NCI-H226 (cell line): ENCODE data around the gene KIF21B.

Experiments
- DNase-seq: peaks from one replicate; pipeline ENCODE4 v3.0.0-alpha.2; 2015

Gene KIF21B

GRCh38 chr1:201019321-201019977 is 4.1 kb downstream of the KIF21B start:
- peak; percentile 67 for DNase-seq

GRCh38 chr1:201017828-201018163 is 5.7 kb downstream of the KIF21B start:
- no peak for DNase-seq

GRCh38 chr1:201016943-201017827 is 6.3 kb downstream of the KIF21B start:
- no peak for DNase-seq

- no peak for DNase-seq
Observed at GRCh38 chr1:201016211-201016651, 7.3 kb downstream of the KIF21B start.

DNA sequence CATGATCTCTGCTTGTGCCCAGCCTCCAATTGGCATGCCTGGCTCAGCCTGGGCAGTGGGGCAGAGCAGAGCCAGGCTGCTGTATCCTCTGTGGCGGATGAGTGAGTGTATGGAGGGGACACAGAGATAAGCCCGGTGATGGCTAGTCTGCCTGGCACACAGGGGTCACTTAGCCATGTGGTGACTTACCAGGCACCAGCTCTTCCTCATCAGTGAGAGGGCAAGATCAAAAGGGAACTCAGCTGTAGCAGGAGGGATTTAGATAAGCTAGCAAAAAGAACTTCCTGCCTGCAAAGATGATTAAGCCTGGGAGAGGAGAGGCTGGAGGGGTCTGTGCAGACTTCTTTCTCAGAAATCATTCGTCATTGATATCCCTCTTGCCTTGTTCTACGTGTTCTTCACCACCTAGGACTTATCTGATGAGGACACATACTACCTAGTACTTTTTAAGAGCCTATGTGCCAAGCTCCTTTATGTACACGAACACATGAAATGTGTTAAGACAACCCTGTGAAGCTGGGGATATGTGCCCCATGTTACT is 7.9 kb downstream of the KIF21B start:
- no peak for DNase-seq

DNA sequence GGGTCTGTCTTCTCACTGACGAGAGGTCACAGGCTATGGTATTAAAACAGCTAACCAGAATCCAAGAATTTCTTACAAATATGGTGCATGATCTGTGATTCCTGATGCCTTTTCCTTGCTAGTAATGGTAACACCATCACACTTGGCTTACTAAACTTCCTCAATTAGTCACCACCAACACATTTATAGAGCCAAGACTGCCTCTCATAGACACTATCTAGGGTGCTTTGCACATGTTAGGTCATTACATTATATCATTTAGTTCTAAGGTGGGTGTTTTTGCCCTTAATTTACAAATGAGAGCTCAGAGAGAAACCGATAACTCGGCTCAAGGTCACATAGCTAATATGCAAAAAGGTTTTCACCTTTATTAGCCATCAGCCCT is 8.7 kb downstream of the KIF21B start:
- DNase-seq: no peak

- DNase-seq: no peak
Observed at GRCh38 chr1:201013991-201014815, 9.3 kb downstream of the KIF21B start.

DNA sequence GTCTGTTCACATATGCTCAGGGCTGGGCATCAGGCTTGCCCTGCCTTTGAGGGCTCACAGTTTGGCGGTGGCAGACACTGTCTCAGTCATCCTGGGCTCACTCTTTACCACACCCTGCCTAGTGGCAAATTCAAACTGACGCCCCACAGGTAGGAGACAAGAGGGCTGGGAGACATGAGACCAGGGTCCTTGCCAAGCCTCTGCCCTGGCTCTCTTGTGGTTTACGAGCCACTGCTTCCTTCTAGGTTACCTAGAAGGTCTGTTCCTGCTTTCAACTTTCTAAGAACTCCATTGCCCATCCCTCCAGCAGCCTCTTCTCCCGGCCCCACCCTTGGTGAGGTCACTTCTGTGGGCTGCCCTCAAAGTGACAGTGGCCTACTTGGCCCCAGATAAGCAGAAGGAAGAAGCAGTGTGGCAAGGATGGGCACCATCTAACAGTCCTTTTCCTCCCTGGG is 10.5 kb downstream of the KIF21B start:
- no peak for DNase-seq

DNA sequence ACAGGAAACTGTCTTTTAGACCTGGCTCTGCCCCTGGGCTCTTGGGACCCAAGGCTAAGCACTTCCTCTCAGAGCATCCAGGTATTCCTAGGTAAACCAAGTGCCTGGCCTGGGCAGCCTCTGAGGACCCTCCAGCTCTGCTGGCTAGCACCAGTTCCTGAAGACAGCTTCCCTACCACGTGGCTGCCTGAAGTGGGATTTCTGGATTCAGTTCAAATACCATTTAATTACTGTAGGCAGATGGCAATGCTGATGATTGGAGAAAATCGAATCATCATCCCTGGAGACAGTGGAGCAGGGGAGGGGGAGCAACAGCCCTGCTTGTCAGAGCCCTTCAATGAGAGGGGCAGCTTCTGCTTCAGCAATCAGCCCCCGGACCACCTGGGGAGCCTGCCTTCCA is 11.9 kb downstream of the KIF21B start:
- no peak for DNase-seq

DNA sequence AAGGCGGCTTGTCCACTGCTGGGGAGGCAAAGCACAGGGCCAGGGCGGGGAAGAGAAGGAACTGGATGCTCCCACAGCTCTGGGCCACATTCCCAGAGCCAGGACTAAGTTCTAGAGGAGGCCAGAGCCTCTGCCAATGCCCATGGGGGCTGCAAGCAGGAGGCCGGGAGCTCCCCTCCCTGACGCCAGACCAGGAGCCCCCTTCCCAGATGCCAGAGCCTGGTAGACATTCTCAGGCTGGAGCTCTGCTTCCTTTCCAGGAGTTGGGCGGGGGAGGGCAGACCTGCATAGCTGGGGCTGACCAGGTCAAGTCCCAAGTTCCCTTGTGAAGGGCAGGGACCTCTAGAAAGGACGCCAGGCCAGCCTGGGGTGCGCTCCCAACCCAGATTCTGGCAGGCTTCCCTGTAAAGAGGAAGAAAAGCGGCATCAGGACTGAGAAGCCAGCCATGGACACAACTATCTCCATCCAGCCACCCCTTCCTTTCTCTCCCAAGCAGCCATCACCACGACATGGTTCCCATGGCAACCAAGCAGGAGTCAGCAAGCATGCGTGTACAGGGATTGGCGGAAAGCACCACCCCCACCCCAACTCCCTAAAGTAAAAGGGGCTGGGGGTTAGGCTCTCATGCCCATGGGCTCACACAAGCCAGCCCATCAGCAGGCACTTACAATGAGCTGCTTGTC is 13.4 kb downstream of the KIF21B start:
- no peak for DNase-seq

DNA sequence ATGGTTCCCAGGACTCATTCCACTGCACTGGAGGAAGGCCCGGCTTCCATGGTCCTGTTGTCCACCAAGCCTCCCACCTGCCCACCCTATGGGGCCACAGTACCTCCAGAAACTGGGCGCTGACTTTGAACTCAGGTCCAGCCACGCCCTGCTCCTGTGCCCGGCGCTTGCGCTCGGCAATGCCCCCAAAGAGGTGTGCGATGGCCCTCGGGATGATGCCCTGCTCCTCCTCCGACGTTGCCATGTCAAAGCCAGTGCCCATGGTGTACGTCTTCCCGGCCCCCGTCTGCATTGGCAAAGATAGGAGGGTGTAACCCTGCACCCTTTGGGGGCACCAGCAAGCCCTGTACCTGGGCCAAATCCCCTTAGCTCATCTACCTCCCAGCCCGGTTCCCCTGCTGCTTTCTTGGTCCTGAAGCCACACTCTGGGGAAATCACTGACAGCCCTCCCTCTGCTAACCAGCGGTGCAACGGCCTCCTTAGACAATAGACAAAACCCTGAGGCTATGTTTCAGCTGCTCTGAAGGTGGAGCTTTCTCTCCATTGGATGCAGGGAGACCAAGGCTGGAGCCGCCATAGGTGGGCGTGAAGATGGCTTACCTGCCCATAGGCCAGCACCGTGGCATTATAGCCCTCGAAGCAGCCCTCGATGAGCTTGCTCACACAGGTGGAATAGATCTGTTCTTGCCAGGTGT is 14.7 kb downstream of the KIF21B start:
- no peak for DNase-seq

DNA sequence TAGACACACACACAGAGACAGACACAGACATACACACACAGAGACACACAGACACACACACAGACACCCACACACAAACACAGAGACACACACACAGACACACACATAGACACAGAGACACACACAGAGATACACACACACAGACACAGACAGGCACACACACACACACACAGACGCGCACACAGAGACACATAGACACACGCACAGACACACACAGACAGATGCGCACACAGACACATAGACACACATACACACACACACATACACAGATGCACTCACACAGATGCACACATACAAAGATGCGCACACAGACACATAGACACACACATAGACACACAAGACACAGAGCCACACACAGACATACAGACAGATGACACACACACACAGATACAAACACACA is 16.0 kb downstream of the KIF21B start:
- DNase-seq: no peak

DNA sequence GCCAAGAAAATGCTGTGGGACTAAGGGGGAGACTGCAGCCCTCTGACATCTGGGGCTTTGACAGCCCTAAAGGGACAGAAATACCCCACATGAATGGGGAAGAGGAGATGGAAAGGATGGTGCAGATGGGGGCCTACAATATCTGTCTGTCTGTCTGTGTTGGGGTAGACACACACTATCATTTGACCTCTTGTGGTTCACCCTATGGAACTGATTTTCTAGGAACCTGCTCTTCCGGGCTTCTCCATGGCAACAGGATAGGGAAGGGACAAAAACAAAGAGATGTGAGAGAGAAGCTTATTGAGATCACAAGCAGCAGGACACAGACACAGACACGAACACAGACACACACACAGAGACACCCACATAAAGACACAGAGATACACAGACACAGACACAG is 17.1 kb downstream of the KIF21B start:
- no peak for DNase-seq

GRCh38 chr1:201004732-201005131 is 18.8 kb downstream of the KIF21B start:
- DNase-seq: no peak

GRCh38 chr1:201004154-201004553 is 19.4 kb downstream of the KIF21B start:
- no peak for DNase-seq

GRCh38 chr1:201002510-201002909 is 21.0 kb downstream of the KIF21B start:
- no peak for DNase-seq

- no peak for DNase-seq
Observed at GRCh38 chr1:201001962-201002361, 21.6 kb downstream of the KIF21B start.

GRCh38 chr1:201000391-201000790 is 23.1 kb downstream of the KIF21B start:
- DNase-seq: no peak

DNA sequence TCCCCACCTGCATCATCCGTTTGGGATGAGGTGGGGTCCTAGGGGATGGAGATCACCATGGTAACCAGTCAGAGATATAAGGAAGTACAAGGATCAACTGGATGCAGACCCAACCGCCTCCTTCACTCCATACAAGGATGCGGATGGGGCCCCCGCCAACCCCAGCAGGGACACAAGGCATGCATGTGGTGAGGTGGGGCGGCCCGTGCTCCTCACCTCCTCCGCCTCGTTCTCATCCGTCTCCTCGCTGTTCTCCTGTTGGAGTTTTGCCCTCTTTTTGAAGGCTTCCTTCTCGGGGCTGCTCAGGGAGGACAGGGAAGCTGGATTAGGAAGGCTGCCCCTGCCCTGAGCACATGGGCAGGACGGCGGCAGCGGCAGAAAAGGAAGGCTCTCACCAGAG is 23.8 kb downstream of the KIF21B start:
- no peak for DNase-seq

DNA sequence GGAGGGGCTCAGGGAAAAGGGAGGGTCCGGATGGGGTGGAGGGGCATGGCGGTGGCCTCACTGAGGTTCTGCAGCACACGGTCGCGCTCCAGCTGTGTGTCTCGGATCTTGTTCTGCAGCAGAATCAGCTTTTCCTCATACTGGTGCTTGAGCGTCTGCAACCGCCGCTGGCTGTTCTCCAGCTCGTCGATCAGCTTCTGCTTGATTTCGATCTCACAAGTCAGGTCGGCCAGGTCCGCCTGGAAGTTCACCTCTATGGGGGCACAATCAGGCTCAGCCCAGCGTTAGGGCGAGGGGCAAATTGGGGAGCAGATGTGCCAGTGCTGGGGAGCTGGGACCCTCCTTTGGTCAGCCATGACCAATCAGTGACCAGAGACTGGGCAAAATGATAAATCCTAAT is 25.2 kb downstream of the KIF21B start:
- DNase-seq: no peak

GRCh38 chr1:200992382-200993048 is 31.0 kb downstream of the KIF21B start:
- no peak for DNase-seq
